ENCODE data around the gene HAL.
"Not testable (repeated sequence)": the region's sequence is repeated elsewhere in the genome, so short reads cannot be mapped to it uniquely, and the experiment has no call there.

HAL gene

DNA sequence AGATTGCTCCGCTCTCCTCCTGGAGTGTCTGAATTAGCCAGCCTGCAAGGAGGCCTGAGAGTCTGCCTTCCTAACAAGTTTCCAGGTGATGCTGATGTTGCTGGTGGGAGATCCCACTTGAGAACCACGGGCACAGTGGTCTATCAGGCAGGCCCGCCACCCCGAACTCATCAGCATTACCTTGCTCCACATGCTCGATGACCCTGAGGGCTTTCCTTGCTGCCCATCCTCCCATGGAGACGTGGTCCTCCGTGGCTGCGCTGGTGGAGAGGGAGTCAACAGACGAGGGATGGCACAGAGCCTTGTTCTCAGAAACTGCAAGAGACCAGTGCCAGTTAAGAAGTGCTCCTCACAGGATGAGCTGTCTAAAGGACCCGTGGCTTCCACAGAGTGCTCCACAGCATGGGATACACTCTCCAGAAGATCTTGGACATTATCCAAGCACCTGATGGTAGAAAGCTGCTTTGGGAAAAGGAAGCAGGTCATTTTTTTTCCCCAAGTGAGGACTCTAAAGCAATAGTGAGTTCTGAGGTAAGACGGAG is 18.3 kb downstream of the HAL start:
- H3K27ac ChIP-seq (ENCODE audit: insufficient read depth, low read depth, low read length, poor library complexity, severe bottlenecking): no peak overlapping the region
- H3K9me3 ChIP-seq (ENCODE audit: control insufficient read depth, low read length): no peaks in the 10 kb centered on the region
- no peaks in the 10 kb centered on the region for H3K27me3 ChIP-seq (ENCODE audit: control insufficient read depth, insufficient read depth, low read length, poor library complexity, severe bottlenecking)
- no peaks in the 10 kb centered on the region for H3K36me3 ChIP-seq (ENCODE audit: control insufficient read depth, insufficient read depth, low read length)
- no peak overlapping the region for H3K4me3 ChIP-seq (ENCODE audit: insufficient read depth, low read depth, low read length)
- no peaks in the 10 kb centered on the region for H3K4me1 ChIP-seq (ENCODE audit: control insufficient read depth, insufficient read depth, low read length)
- WGBS, 2 experiments: 88 to 89% methylated on average over 11 of the region's 11 CpGs

DNA sequence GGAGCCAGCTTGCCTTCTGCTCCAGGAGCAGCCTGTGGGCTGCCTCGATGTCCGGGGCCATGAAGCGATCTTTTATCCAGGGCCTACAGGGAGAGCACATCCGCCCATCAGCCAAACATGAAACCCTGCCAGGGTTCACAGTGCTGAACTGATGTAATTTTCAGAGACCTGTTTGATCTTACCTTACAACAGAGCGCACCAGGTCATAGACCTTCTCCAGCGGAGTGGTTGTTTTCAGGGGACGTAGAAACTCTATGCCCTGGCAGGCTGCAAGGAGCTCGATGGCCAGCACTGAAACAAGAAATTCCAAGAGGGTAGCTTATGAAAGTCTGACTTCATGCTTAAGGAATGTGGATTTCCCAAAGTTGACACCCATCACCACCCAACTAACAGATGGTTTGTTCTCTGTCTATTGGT is 19.7 kb downstream of the HAL start:
- H3K36me3 ChIP-seq (ENCODE audit: control insufficient read depth, insufficient read depth, low read length): no peaks in the 10 kb centered on the region
- WGBS, 2 experiments: 94 to 95% methylated on average over 8 of the region's 8 CpGs
- no peaks in the 10 kb centered on the region for H3K27me3 ChIP-seq (ENCODE audit: control insufficient read depth, insufficient read depth, low read length, poor library complexity, severe bottlenecking)

DNA sequence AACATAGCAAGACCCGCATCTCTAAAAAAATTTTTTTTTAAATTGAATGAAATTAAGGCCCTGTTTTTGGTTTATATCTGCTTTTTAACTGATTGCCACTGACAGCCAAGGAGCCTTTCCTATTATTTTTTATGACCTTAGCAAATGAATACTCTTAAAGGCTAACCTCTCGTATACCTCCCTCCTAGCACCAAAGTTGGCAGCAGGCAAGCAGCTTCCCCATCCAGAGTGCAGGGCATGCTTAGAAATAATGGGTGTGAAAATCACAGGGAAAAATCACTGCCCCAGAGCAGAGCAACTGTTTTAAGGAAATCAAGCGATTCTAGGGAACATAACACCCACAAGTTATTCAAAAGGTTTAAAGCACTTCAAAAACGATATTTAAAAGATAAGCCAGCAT is 20.7 kb downstream of the HAL start:
- no peak overlapping the region for H3K4me3 ChIP-seq (ENCODE audit: insufficient read depth, low read depth, low read length)
- H3K4me1 ChIP-seq (ENCODE audit: control insufficient read depth, insufficient read depth, low read length): no peaks in the 10 kb centered on the region
- H3K27ac ChIP-seq (ENCODE audit: insufficient read depth, low read depth, low read length, poor library complexity, severe bottlenecking): no peak overlapping the region
- H3K36me3 ChIP-seq (ENCODE audit: control insufficient read depth, insufficient read depth, low read length): no peaks in the 10 kb centered on the region
- H3K9me3 ChIP-seq (ENCODE audit: control insufficient read depth, low read length): no peaks in the 10 kb centered on the region
- no peaks in the 10 kb centered on the region for H3K27me3 ChIP-seq (ENCODE audit: control insufficient read depth, insufficient read depth, low read length, poor library complexity, severe bottlenecking)
- 97 to 98% methylated on average over 3 to 4 of the region's 4 CpGs for WGBS, 2 experiments

More for the DNA sequence above, 19.7 kb downstream of the HAL start:
- no peaks in the 10 kb centered on the region for H3K9me3 ChIP-seq (ENCODE audit: control insufficient read depth, low read length)
- no peaks in the 10 kb centered on the region for H3K4me1 ChIP-seq (ENCODE audit: control insufficient read depth, insufficient read depth, low read length)
- H3K4me3 ChIP-seq (ENCODE audit: insufficient read depth, low read depth, low read length): no peak overlapping the region
- no peak overlapping the region for H3K27ac ChIP-seq (ENCODE audit: insufficient read depth, low read depth, low read length, poor library complexity, severe bottlenecking)

DNA sequence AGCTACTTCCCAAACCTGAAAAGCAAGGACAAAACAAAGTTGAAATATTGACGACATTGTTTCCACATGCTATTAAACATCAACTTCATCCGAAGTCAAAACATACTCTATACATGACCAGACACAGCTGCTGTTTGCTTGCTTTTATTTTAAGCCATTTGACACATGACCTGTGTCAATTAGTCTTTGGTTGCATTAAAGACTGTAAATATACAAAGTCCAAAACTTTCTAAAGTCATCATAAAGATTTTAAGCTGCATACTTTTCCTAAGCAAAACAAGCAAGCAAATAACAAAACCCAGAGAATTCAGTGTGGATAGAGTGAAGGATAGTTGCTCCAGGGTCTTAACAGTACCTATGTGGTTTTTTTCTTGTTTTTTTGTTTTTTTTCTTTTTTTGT is 21.8 kb downstream of the HAL start:
- Histone ChIP-seq H3K27me3 (ENCODE audit: control insufficient read depth, insufficient read depth, low read length, poor library complexity, severe bottlenecking) (no peaks in the 10 kb centered on the region), H3K4me3 (ENCODE audit: insufficient read depth, low read depth, low read length) (no peak overlapping the region), H3K36me3 (ENCODE audit: control insufficient read depth, insufficient read depth, low read length) (no peaks in the 10 kb centered on the region), H3K27ac (ENCODE audit: insufficient read depth, low read depth, low read length, poor library complexity, severe bottlenecking) (no peak overlapping the region), H3K4me1 (ENCODE audit: control insufficient read depth, insufficient read depth, low read length) (no peaks in the 10 kb centered on the region), H3K9me3 (ENCODE audit: control insufficient read depth, low read length) (no peaks in the 10 kb centered on the region)
- WGBS, 2 experiments: 92 to 96% methylated on average over 2 of the region's 2 CpGs

DNA sequence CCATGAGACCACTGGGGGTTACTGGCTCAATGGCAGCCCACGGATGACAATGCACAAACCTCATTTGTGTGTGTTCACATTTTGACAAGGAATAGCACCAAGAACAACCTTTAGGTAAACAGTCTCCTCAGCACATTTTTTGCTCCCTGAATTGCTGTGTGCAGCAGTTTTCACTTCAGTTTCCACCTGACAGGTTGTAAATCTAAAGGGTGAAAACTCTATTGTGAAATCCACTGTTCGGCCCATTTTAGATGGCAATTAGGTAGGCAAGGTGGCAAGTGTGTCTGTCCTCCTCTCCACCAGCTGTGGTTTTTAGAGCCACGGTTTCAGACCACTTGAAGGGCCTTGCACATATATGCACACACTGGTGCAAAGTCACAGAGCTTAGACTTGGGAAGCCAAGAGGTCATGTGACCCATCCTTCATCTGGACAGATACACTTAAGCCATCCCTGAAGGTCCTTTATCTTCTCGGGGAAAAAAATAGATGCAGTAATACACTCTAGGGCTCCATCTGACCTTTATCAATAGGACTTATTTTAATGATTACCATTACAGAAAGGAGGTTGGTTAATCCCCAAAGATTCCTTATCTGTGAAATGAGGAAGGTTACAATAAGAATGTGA is 23.2 kb downstream of the HAL start:
- Histone ChIP-seq H3K36me3 (ENCODE audit: control insufficient read depth, insufficient read depth, low read length) (no peaks in the 10 kb centered on the region), H3K27me3 (ENCODE audit: control insufficient read depth, insufficient read depth, low read length, poor library complexity, severe bottlenecking) (no peaks in the 10 kb centered on the region), H3K4me1 (ENCODE audit: control insufficient read depth, insufficient read depth, low read length) (no peaks in the 10 kb centered on the region), H3K4me3 (ENCODE audit: insufficient read depth, low read depth, low read length) (no peak overlapping the region), H3K9me3 (ENCODE audit: control insufficient read depth, low read length) (no peaks in the 10 kb centered on the region), H3K27ac (ENCODE audit: insufficient read depth, low read depth, low read length, poor library complexity, severe bottlenecking) (no peak overlapping the region)
- WGBS, 2 experiments: 78 to 93% methylated on average over 4 of the region's 4 CpGs

DNA sequence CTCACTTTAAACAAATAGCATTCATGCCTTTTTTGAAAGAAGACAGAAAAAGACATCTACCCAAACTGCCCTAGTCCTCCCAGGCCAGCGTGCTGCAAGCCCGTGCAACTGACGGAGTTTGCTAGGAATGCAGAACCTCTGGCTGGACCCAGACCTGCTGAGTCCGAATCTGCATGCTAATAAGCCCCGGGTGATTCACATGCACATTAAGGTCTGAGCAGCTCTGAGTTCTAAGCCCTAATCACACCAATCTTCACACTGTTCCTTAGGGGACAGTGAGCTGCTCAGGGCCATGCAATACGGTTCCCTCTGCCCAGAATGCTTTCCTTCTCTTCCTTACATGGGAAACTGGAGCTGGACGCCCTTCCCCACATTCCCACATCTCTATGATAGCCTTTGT is 25.2 kb downstream of the HAL start:
- no peaks in the 10 kb centered on the region for H3K9me3 ChIP-seq (ENCODE audit: control insufficient read depth, low read length)
- no peak overlapping the region for H3K27ac ChIP-seq (ENCODE audit: insufficient read depth, low read depth, low read length, poor library complexity, severe bottlenecking)
- H3K4me3 ChIP-seq (ENCODE audit: insufficient read depth, low read depth, low read length): no peak overlapping the region
- H3K27me3 ChIP-seq (ENCODE audit: control insufficient read depth, insufficient read depth, low read length, poor library complexity, severe bottlenecking): no peaks in the 10 kb centered on the region
- WGBS, 2 experiments: 36 to 42% methylated on average over 6 of the region's 7 CpGs
- no peaks in the 10 kb centered on the region for H3K4me1 ChIP-seq (ENCODE audit: control insufficient read depth, insufficient read depth, low read length)
- no peaks in the 10 kb centered on the region for H3K36me3 ChIP-seq (ENCODE audit: control insufficient read depth, insufficient read depth, low read length)

DNA sequence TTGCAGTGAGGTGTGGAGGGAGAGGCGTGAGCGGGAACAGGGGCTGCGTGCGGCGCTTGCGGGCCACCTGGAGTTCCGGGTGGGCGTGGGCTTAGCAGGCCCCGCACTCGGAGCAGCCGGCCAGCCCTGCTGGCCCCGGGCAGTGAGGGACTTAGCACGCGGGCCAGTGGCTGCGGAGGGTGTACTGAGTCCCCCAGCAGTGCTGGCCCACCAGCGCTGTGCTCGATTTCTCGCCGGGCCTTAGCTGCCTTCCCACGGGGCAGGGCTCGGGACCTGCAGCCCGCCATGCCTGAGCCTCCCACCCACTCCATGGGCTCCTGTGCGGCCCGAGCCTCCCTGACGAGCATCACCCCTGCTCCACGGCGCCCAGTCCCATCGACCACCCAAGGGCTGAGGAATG is 27.0 kb downstream of the HAL start:
- H3K27me3 ChIP-seq (ENCODE audit: control insufficient read depth, insufficient read depth, low read length, poor library complexity, severe bottlenecking); H3K4me1 ChIP-seq (ENCODE audit: control insufficient read depth, insufficient read depth, low read length); H3K9me3 ChIP-seq (ENCODE audit: control insufficient read depth, low read length); H3K36me3 ChIP-seq (ENCODE audit: control insufficient read depth, insufficient read depth, low read length); H3K4me3 ChIP-seq (ENCODE audit: insufficient read depth, low read depth, low read length); H3K27ac ChIP-seq (ENCODE audit: insufficient read depth, low read depth, low read length, poor library complexity, severe bottlenecking): not testable (repeated sequence)
- 94% methylated on average over 28 of the region's 28 CpGs for WGBS, 2 experiments

DNA sequence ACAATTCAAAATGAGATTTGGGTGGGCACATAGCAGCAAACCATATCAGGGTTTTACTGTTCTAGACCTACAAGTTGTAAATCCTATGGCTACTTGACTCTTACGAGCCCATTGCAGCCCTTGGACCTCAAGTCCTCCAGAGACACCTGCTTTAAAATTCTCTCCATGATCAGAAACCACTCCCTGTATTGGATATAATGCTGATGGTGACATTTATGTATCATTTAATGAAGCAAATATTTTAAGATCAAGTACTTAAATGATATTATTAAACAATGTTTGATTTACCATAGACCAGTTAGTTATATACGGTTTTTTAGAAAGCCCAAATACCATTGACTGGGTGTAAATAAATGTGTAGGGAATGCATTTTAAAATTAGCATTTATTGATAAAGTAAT is 28.8 kb downstream of the HAL start:
- 100% methylated on average over 1 of the region's 2 CpGs for WGBS, 2 experiments
- H3K9me3 ChIP-seq (ENCODE audit: control insufficient read depth, low read length): no peaks in the 10 kb centered on the region
- H3K27me3 ChIP-seq (ENCODE audit: control insufficient read depth, insufficient read depth, low read length, poor library complexity, severe bottlenecking): no peaks in the 10 kb centered on the region
- no peaks in the 10 kb centered on the region for H3K4me1 ChIP-seq (ENCODE audit: control insufficient read depth, insufficient read depth, low read length)
- H3K36me3 ChIP-seq (ENCODE audit: control insufficient read depth, insufficient read depth, low read length): no peaks in the 10 kb centered on the region
- no peak overlapping the region for H3K27ac ChIP-seq (ENCODE audit: insufficient read depth, low read depth, low read length, poor library complexity, severe bottlenecking)
- no peak overlapping the region for H3K4me3 ChIP-seq (ENCODE audit: insufficient read depth, low read depth, low read length)

DNA sequence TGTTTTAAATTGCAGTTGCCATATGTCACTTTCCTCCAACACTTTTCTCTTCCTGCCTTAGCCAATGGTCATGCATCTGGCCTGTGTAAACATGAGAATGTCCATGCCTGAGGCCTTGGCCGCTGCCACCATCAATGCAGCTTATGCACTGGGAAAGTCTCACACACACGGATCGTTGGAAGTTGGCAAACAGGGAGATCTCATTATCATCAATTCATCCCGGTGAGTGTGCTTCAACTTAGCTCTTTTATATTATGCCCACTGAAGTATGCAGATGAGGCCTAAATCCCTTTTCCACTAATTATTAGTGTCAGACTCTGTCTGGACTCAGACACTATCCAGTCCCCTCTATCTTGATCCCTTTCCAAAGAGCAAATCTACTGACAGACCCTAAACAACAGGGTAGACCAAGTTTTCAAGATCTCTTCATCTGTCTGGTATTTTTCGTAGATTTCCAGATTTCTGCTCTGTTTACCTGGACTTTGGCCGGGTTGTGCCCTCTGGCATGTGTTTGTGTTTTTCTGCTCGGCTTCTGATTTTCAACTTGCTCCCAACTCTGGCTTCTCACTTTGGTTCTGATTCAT is 29.8 kb downstream of the HAL start:
- WGBS, 2 experiments: 89 to 93% methylated on average over 7 of the region's 7 CpGs
- H3K27ac ChIP-seq (ENCODE audit: insufficient read depth, low read depth, low read length, poor library complexity, severe bottlenecking): no peak overlapping the region
- H3K4me1 ChIP-seq (ENCODE audit: control insufficient read depth, insufficient read depth, low read length): no peaks in the 10 kb centered on the region
- no peaks in the 10 kb centered on the region for H3K9me3 ChIP-seq (ENCODE audit: control insufficient read depth, low read length)
- H3K27me3 ChIP-seq (ENCODE audit: control insufficient read depth, insufficient read depth, low read length, poor library complexity, severe bottlenecking): no peaks in the 10 kb centered on the region
- H3K36me3 ChIP-seq (ENCODE audit: control insufficient read depth, insufficient read depth, low read length): no peaks in the 10 kb centered on the region
- H3K4me3 ChIP-seq (ENCODE audit: insufficient read depth, low read depth, low read length): no peak overlapping the region

DNA sequence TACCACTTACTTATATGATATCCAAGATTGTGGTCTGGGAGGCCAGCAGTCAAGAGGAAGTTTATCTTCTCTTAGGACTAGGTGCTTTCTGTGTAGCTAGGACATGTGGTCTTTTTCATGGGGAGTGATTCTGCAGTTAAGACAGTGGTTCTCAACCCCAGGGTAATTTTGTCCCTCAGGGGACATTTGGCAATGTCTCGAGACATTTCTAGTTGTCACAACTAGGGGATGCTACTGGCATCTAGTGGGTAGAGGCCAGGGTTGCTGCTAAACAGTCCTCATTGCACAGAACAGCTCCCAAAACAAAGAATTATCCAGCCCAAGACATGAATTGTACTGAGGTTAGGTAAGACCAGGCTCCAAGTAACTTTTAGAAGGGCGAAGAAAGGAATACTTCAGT is 33.0 kb downstream of the HAL start:
- H3K4me1 ChIP-seq (ENCODE audit: control insufficient read depth, insufficient read depth, low read length): no peaks in the 10 kb centered on the region

More for the DNA sequence above, 33.0 kb downstream of the HAL start:
- no peaks in the 10 kb centered on the region for H3K9me3 ChIP-seq (ENCODE audit: control insufficient read depth, low read length)
- no peaks in the 10 kb centered on the region for H3K27me3 ChIP-seq (ENCODE audit: control insufficient read depth, insufficient read depth, low read length, poor library complexity, severe bottlenecking)
- H3K27ac ChIP-seq (ENCODE audit: insufficient read depth, low read depth, low read length, poor library complexity, severe bottlenecking): no peak overlapping the region
- 89 to 91% methylated on average over 2 of the region's 2 CpGs for WGBS, 2 experiments
- H3K36me3 ChIP-seq (ENCODE audit: control insufficient read depth, insufficient read depth, low read length): no peaks in the 10 kb centered on the region
- no peak overlapping the region for H3K4me3 ChIP-seq (ENCODE audit: insufficient read depth, low read depth, low read length)
